KMS-11 (cell line): ENCODE data around the gene PPP3CB.
"Not testable (repeated sequence)": the region's sequence is repeated elsewhere in the genome, so short reads cannot be mapped to it uniquely, and the experiment has no call there.

Source experiments
- H2AFZ ChIP-seq: fragments of 200-600 bp; sonication (generic); 2 replicates; pipeline ENCODE4 v1.6.1; 2016; ENCODE audit warnings: antibody characterized with exemption, mixed run types, low read depth
- H3K27ac ChIP-seq: fragments of 200-600 bp; sonication (generic); 2 replicates; pipeline ENCODE4 v1.6.1; 2016; ENCODE audit warnings: mild to moderate bottlenecking, mixed run types
- H3K27me3 ChIP-seq: fragments of 200-600 bp; sonication (generic); 2 replicates; pipeline ENCODE4 v1.6.1; 2017; ENCODE audit warnings: mild to moderate bottlenecking, low read depth, mixed run types, moderate library complexity; ENCODE audit not compliant: insufficient read depth
- H3K36me3 ChIP-seq: fragments of 200-600 bp; sonication (generic); 2 replicates; pipeline ENCODE4 v1.6.1; 2017; ENCODE audit warnings: mild to moderate bottlenecking, mixed run types; ENCODE audit not compliant: insufficient read depth
- H3K4me1 ChIP-seq: fragments of 200-600 bp; sonication (generic); 2 replicates; pipeline ENCODE4 v1.6.1; 2016; ENCODE audit warnings: mild to moderate bottlenecking, low read depth, mixed run types; ENCODE audit not compliant: poor library complexity, severe bottlenecking
- H3K4me2 ChIP-seq: fragments of 200-600 bp; sonication (generic); 2 replicates; pipeline ENCODE4 v1.7.0; 2016; ENCODE audit warnings: mild to moderate bottlenecking, mixed run types
- H3K4me3 ChIP-seq: fragments of 200-600 bp; sonication (generic); IDR thresholded peaks from 2 replicates; pipeline ENCODE4 v1.6.1; 2017; ENCODE audit warnings: low read depth, low read length, mixed read lengths; ENCODE audit not compliant: insufficient read depth
- H3K79me2 ChIP-seq: fragments of 200-600 bp; sonication (generic); 2 replicates; pipeline ENCODE4 v1.6.1; 2016; ENCODE audit warnings: low read depth, mixed run types; ENCODE audit not compliant: insufficient read depth
- H3K9ac ChIP-seq: fragments of 200-600 bp; sonication (generic); 2 replicates; pipeline ENCODE4 v1.6.1; 2016; ENCODE audit warnings: mild to moderate bottlenecking, mixed run types
- H4K20me1 ChIP-seq: fragments of 200-600 bp; sonication (generic); 2 replicates; pipeline ENCODE4 v1.6.1; 2016; ENCODE audit warnings: mild to moderate bottlenecking, mixed run types; ENCODE audit not compliant: insufficient read depth
- CTCF ChIP-seq: fragments of 200-600 bp; sonication (generic); conservative IDR thresholded peaks from 2 replicates; pipeline ENCODE4 v1.6.1; 2017; ENCODE audit warnings: low read depth, mild to moderate bottlenecking, antibody characterized with exemption, low read length, moderate library complexity, mixed read lengths

The PPP3CB gene

DNA sequence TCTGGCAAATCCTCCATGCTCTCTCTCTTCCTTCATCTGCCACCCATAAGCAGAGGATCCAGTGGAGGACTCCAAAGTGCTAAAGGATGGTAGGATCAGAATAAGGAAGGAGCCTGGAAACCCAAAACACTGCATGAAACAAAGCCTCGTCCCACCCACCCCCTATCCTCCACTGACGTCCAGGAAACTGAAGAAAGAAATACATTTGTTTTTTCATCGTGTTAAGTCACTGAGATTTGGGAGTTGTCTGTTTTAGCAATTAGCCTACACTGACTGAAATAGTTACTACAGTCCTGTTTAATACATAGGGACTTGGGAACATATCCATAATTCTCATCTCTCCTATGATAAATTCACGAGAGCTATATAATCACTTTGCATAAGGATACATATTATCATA lies 96.8 kb downstream of the PPP3CB start:
- Histone ChIP-seq H3K79me2 (peaks cover 51% of the 10 kb centered on the region), H4K20me1 (no peaks in the 10 kb centered on the region), H3K9ac (no peak overlapping the region), H3K4me1 (no peaks in the 10 kb centered on the region), H2AFZ (no peak overlapping the region), H3K4me3 (no peak overlapping the region), H3K27me3 (no peaks in the 10 kb centered on the region), H3K27ac (no peak overlapping the region), H3K4me2 (no peak overlapping the region), H3K36me3 (peaks cover 4% of the 10 kb centered on the region; the same call in 1 of the 2 replicates)
- TF ChIP-seq CTCF, result no peak

DNA sequence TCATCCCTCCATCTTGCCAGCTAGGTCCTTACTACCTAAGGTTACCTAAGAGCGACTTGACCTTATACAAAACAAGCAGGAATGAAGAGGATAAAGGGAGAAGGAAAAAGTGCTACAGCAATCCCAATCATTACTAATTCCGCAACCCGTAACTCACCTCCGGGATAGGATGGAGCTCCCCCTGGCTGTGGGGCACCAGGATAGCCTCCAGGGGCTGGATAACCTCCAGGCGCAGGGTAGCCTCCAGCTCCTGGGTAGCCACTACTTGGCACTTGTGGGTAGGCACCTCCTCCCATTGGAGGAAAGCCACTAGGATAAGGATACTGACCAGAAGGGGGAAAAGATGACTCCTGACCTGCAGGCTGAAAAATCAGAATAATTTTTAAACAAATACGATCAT lies 97.8 kb downstream of the PPP3CB start:
- Histone ChIP-seq H2AFZ (no peak overlapping the region), H3K36me3 (peaks cover 4% of the 10 kb centered on the region; the same call in 1 of the 2 replicates), H4K20me1 (no peaks in the 10 kb centered on the region), H3K9ac (no peak overlapping the region), H3K79me2 (peaks cover 41% of the 10 kb centered on the region), H3K4me3 (no peak overlapping the region), H3K27ac (no peak overlapping the region), H3K4me2 (no peak overlapping the region), H3K27me3 (no peaks in the 10 kb centered on the region), H3K4me1 (no peaks in the 10 kb centered on the region)
- 0 out of 2 replicates have a peak, but pooled peaks have one; percentile 28 for TF ChIP-seq CTCF

GRCh38 chr10:73394325-73394724 lies 101.5 kb downstream of the PPP3CB start:
- H3K4me1 ChIP-seq, H2AFZ ChIP-seq, H4K20me1 ChIP-seq, H3K36me3 ChIP-seq, H3K27ac ChIP-seq, H3K4me3 ChIP-seq, H3K4me2 ChIP-seq, H3K9ac ChIP-seq, H3K27me3 ChIP-seq: not testable (repeated sequence)
- peaks cover 15% of the 10 kb centered on the region; the same call in 1 of the 2 replicates for H3K79me2 ChIP-seq

DNA sequence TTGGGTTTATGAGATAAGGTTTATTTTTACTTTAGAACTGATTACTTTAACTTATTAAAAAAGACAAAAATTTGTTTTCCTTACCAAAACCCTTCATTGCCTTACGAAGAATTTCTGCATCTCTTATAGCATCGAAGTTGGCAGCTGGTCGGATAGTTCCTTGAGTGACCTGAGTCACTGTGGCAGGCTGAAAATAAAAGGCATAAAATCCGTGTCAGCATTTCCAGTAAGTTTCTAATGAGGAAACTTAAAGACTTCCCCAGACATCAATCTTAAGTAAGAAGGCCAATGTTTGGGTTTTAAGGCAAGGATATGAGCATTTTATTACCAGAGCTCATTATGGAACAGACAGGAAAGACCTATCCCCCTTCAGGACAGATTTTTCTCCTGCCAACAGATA lies 107.6 kb downstream of the PPP3CB start:
- no peak overlapping the region for H3K27ac ChIP-seq
- H3K79me2 ChIP-seq, result peaks cover 6% of the 10 kb centered on the region; the same call in 1 of the 2 replicates
- no peak overlapping the region for H3K4me3 ChIP-seq
- H3K36me3 ChIP-seq, result peaks cover 16% of the 10 kb centered on the region; the same call in 1 of the 2 replicates
- no peak overlapping the region for H3K9ac ChIP-seq
- TF ChIP-seq CTCF, result no peak
- H3K27me3 ChIP-seq, result no peaks in the 10 kb centered on the region
- no peaks in the 10 kb centered on the region for H4K20me1 ChIP-seq
- H3K4me1 ChIP-seq, result no peaks in the 10 kb centered on the region
- H3K4me2 ChIP-seq, result no peak overlapping the region
- H2AFZ ChIP-seq, result no peak overlapping the region

DNA sequence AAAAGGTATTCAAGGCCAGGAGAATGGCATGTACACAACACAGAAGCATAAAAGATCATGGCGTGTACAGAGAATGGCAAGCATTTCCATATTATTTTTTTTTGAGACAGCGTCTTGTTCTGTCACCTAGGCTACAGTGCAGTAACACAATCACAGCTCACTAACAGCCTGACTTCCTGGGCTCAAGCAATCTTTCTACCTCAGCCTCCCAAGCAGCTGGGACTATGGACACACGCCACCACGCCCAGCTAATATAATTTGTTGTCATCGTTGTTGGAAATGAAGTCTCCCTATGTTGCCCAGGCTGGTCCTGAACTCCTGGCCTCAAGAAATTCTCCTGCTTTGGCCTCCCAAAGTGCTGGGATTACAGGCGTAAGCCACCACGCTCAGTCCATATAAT lies 109.2 kb downstream of the PPP3CB start:
- no peak overlapping the region for H3K27ac ChIP-seq
- no peaks in the 10 kb centered on the region for H3K27me3 ChIP-seq
- H3K4me1 ChIP-seq, result no peaks in the 10 kb centered on the region
- no peaks in the 10 kb centered on the region for H4K20me1 ChIP-seq
- no peak overlapping the region for H3K4me3 ChIP-seq
- H3K4me2 ChIP-seq, result no peak overlapping the region
- no peak for TF ChIP-seq CTCF
- H3K79me2 ChIP-seq, result no peaks in the 10 kb centered on the region; the same call in 1 of the 2 replicates
- no peak overlapping the region for H2AFZ ChIP-seq
- peaks cover 18% of the 10 kb centered on the region; the same call in 1 of the 2 replicates for H3K36me3 ChIP-seq
- no peak overlapping the region for H3K9ac ChIP-seq
